ENCODE measurements around the gene KCNAB1.

GRCh38 chr3:156407617-156408225, 287.3 kb downstream of the KCNAB1 start:
- TF ChIP-seq CTCF (conservative IDR thresholded peaks at IDR 0.05; ENCODE audit: low read length) = no peak
- TF ChIP-seq EZH2phosphoT487 (IDR thresholded peaks at IDR 0.05; ENCODE audit: borderline replicate concordance) = no peak

Data from Loucy (cell line).